GM12878 (cell line): ENCODE data around the gene PRKCB. TPM values are rescaled to one million over a fixed set of nuclear protein-coding genes. Genes with fewer than 3 reads are reported as not detected.
"Not testable (repeated sequence)": the region's sequence is repeated elsewhere in the genome, so short reads cannot be mapped to it uniquely, and the experiment has no call there.

ENCODE experiments used
- ATAC-seq: fragments of 200-7000 bp; cut with Tn5 transposase; 3 replicates; pipeline ENCODE4 v1.9.1; 2020; ENCODE audit warnings: mild to moderate bottlenecking, moderate library complexity
- BruUV-seq: library from RNA; stranded (reverse); fragments of 400-500 nt; replicated peaks from 2 replicates; lab custom pipeline; 2021; lab: Mats Ljungman, UMichigan
- CTCF ChIA-PET: fragments of 300-600 bp; sonication (Branson Sonifier 250); formaldehyde crosslinking; extraction: SDS; loops from one replicate; lab custom pipeline; 2021; ENCODE audit warnings: inconsistent platforms; lab: Yijun Ruan, JAX
- POLR2A ChIA-PET: fragments of 350-600 bp; formaldehyde crosslinking; extraction: SDS; loops from one replicate; lab custom pipeline; 2021; ENCODE audit warnings: inconsistent platforms; lab: Charles Lee
- RAD21 ChIA-PET: fragments of 300-600 bp; sonication (Branson Sonifier 250); formaldehyde crosslinking; loops from one replicate; lab custom pipeline; 2023; ENCODE audit warnings: antibody characterized with exemption; ENCODE audit not compliant: unreplicated experiment; lab: Charles Lee
- SMC1A ChIA-PET: fragments of 300-600 bp; sonication (Branson Sonifier 250); formaldehyde crosslinking; loops from one replicate; lab custom pipeline; 2023; ENCODE audit not compliant: unreplicated experiment, uncharacterized antibody; lab: Charles Lee
- DNase-seq: peaks from one replicate; pipeline ENCODE4 v3.0.0-alpha.2; 2011; ENCODE audit warnings: low read depth, low spot score
- FAIRE-seq: peaks from 3 replicates; lab custom pipeline; 2011; peaks lifted over from hg19 to GRCh38; lab: Jason Lieb, UNC
- H2AFZ ChIP-seq: 2 replicates; pipeline ENCODE4 v1.6.0; 2011; ENCODE audit warnings: low read depth, low read length, control low read depth; ENCODE audit not compliant: control insufficient read depth
- H3K27ac ChIP-seq: 2 replicates; pipeline ENCODE4 v1.5.1; 2011; ENCODE audit warnings: control low read depth; ENCODE audit not compliant: control insufficient read depth, insufficient read depth
- H3K27me3 ChIP-seq, 2 experiments: replicated peaks in 1 of 2; 2 replicates each; pipeline versions ENCODE4 v1.6.0 to v1.6.1; 2011; ENCODE audit warnings: low read length in 1 of 2; ENCODE audit not compliant: control insufficient read depth in 2 of 2, insufficient read depth in 2 of 2
- H3K36me3 ChIP-seq, 2 experiments: 2 replicates each; pipeline ENCODE4 v1.5.1; 2011; ENCODE audit warnings: low read length in 1 of 2; ENCODE audit not compliant: control insufficient read depth in 2 of 2, insufficient read depth in 2 of 2
- H3K4me1 ChIP-seq: 2 replicates; pipeline ENCODE4 v1.6.1; 2011; ENCODE audit warnings: mild to moderate bottlenecking, low read length, moderate library complexity, mixed read lengths; ENCODE audit not compliant: control insufficient read depth, insufficient read depth
- H3K4me2 ChIP-seq: 2 replicates; pipeline ENCODE4 v1.6.0; 2011; ENCODE audit warnings: control low read depth; ENCODE audit not compliant: control insufficient read depth, insufficient read depth
- H3K4me3 ChIP-seq: fragments of 200-600 bp; sonication (generic); 2 replicates; pipeline ENCODE4 v1.5.1; 2016
- H3K79me2 ChIP-seq: 2 replicates; pipeline ENCODE4 v1.6.0; 2011; ENCODE audit warnings: low read length; ENCODE audit not compliant: control insufficient read depth, insufficient read depth
- H3K9ac ChIP-seq: 2 replicates; pipeline ENCODE4 v1.8.0; 2011; ENCODE audit warnings: low read length, control low read depth, mixed read lengths; ENCODE audit not compliant: control insufficient read depth, insufficient read depth
- H3K9me3 ChIP-seq: replicated peaks from 3 replicates; pipeline ENCODE4 v1.5.1; 2011; ENCODE audit warnings: mild to moderate bottlenecking, low read length; ENCODE audit not compliant: control insufficient read depth, insufficient read depth
- H4K20me1 ChIP-seq: 2 replicates; pipeline ENCODE4 v1.6.0; 2011; ENCODE audit not compliant: control insufficient read depth, insufficient read depth
- E2F8 ChIP-seq: fragments of 450-650 bp; IDR thresholded peaks from 2 replicates; pipeline ENCODE4 v1.6.1; 2018; ENCODE audit warnings: mild to moderate bottlenecking, low read depth, moderate library complexity; ENCODE audit not compliant: partially characterized antibody
- EED ChIP-seq: sonication (generic); IDR thresholded peaks from 2 replicates; pipeline ENCODE4 v1.6.1; 2016; ENCODE audit warnings: antibody characterized with exemption, low read depth
- KAT2A ChIP-seq: conservative IDR thresholded peaks from 2 replicates; pipeline ENCODE4 v1.6.1; 2011; ENCODE audit warnings: low read depth, low read length; ENCODE audit not compliant: control insufficient read depth
- MYC ChIP-seq: IDR thresholded peaks from 2 replicates; pipeline ENCODE4 v1.6.1; 2011; ENCODE audit warnings: mild to moderate bottlenecking, low read length, moderate library complexity, inconsistent platforms; ENCODE audit not compliant: insufficient read depth, insufficient replicate concordance, insufficient read length, severe bottlenecking
- RBBP5 ChIP-seq: fragments of 200-600 bp; sonication (generic); conservative IDR thresholded peaks from 2 replicates; pipeline ENCODE4 v1.6.1; 2016
- SKIL ChIP-seq: fragments of 450-650 bp; IDR thresholded peaks from 2 replicates; pipeline ENCODE4 v1.6.1; 2017; ENCODE audit warnings: mild to moderate bottlenecking, low read depth, inconsistent platforms; ENCODE audit not compliant: poor library complexity, severe bottlenecking
- WGBS: methylation state at CpG from one replicate; pipeline ENCODE4 v1.1.6; 2016; ENCODE audit warnings: low lambda C conversion rate; ENCODE audit not compliant: insufficient replicate concordance, insufficient coverage; ENCODE audit errors: missing lambda C conversion rate; 5-methylcytosine and 5-hydroxymethylcytosine counted together
- in situ Hi-C: fragments of 300-500 bp; cut with MboI; formaldehyde crosslinking; loops from 9 replicates; pipeline ENCODE4 v1.14.3; 2018; ENCODE audit warnings: mixed read lengths
- intact Hi-C: fragments of 100-400 bp; cut with micrococcal nuclease; formaldehyde crosslinking; loops from one replicate; pipeline ENCODE4 v1.14.2; 2022; ENCODE audit not compliant: unreplicated experiment
- polyA plus RNA-seq, 11 experiments: library from polyadenylated mRNA; depleted of rRNA in 4 of 11; unstranded in 6 of 11; stranded (reverse) in 5 of 11; fragments of >200 nt; fragmentation: Nextera tagmentation in 4 of 11; fragmentation: Illumina TruSeq in 1 of 11; extraction: Ambion mirVana in 4 of 11; extraction: Trizol in 1 of 11; gene quantifications; 1 replicate in 1 of 11; 2 replicates in 10 of 11; pipeline versions ENCODE4 v1.2.1 to v1.2.3, GENCODE V29; 2011 to 2016; ENCODE audit warnings: inconsistent platforms in 2 of 11, missing spikeins in 2 of 11, low read depth in 1 of 11
- total RNA-seq, 4 experiments: library from RNA; depleted of rRNA in 3 of 4; stranded (reverse); fragments of >200 nt in 3 of 4; fragmentation: Illumina TruSeq in 1 of 4; extraction: Trizol in 1 of 4; gene quantifications; 2 replicates each; pipeline versions ENCODE4 v1.2.1 to v1.2.3, GENCODE V29; 2013 to 2021

PRKCB gene
- total and polyA plus RNA-seq, 10 of the 15 experiments (the other 5 are each of a cell fraction or from before 2014, with no cell fraction given), result 21.4 to 158 (median 97.3) TPM

GRCh38 chr16:24235806-24236205, 400.0 kb downstream of the PRKCB start (continued):
- TF ChIP-seq EED (no peak), SKIL (no peak), KAT2A (no peak), E2F8 (no peak), MYC (no peak), RBBP5 (no peak)

GRCh38 chr16:24238846-24239245, 403.1 kb downstream of the PRKCB start:
- H4K20me1 ChIP-seq, in situ Hi-C loops, ATAC-seq, POLR2A ChIA-PET, H3K4me3 ChIP-seq, intact Hi-C loops, BruUV-seq, H3K4me1 ChIP-seq, H3K27me3 ChIP-seq, FAIRE-seq, DNase-seq, H3K79me2 ChIP-seq, H3K9me3 ChIP-seq, H2AFZ ChIP-seq, H3K9ac ChIP-seq, H3K36me3 ChIP-seq, H3K27ac ChIP-seq, H3K4me2 ChIP-seq, SMC1A ChIA-PET, RAD21 ChIA-PET: not testable (repeated sequence)
- CTCF ChIA-PET, result interaction anchor here (1.9 kb wide), 1 partner anchor 14 kb away, joined by 7 read pairs; no protein-coding TSS in a partner anchor
- 6% methylated on average over 2 of the region's 2 CpGs for WGBS
